Measurements from ENCODE around the gene SLC9B2. TPM values are rescaled to one million over a fixed set of nuclear protein-coding genes. Genes with fewer than 3 reads are reported as not detected.

SLC9B2 gene
- total and polyA plus RNA-seq, 2 experiments from 2014 or later, result 4.4 to 13.0 TPM

DNA sequence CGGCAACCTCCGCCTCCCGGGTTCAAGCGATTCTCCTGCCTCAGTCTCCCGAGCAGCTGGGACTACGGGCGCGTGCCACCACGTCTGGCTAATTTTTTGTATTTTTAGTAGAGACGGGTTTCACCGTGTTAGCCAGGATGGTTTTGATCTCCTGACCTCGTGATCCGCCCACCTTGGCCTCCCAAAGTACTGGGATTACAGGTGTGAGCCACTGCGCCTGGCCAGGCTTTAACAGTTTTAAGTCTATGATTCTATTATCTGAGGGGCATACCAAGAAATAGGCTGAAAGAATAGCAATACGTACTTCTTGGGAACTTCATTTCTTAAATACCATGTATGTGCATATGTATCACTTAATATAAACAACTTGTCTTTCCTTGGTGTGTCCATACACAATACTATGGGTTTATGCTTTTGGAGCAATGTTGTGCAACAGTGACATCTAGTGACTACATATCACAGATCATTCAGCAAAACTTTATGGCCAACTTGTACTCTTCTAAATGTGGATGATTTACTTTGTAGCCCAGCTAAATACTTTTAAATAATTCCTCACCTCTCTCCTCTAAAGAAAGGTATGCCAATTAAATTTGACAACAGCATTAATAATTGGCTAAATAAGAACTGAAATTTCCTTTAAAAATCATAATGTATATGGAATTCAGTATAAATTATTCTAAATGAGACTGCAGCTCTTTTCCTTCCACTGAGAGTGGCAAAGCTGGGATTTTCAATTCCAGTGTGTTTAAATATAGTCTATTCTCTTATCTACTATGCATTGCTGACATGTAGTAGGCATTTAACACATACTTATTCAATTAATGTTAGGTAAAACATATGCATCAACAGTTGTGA lies 67.5 kb downstream of the SLC9B2 start (continued):
- TF ChIP-seq, protein P1, sequence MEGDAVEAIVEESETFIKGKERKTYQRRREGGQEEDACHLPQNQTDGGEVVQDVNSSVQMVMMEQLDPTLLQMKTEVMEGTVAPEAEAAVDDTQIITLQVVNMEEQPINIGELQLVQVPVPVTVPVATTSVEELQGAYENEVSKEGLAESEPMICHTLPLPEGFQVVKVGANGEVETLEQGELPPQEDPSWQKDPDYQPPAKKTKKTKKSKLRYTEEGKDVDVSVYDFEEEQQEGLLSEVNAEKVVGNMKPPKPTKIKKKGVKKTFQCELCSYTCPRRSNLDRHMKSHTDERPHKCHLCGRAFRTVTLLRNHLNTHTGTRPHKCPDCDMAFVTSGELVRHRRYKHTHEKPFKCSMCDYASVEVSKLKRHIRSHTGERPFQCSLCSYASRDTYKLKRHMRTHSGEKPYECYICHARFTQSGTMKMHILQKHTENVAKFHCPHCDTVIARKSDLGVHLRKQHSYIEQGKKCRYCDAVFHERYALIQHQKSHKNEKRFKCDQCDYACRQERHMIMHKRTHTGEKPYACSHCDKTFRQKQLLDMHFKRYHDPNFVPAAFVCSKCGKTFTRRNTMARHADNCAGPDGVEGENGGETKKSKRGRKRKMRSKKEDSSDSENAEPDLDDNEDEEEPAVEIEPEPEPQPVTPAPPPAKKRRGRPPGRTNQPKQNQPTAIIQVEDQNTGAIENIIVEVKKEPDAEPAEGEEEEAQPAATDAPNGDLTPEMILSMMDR (conservative IDR thresholded peaks at IDR 0.05; ENCODE audit: low read depth in 2 of 2), result peak; percentile 90 to 93
- no peak for TF ChIP-seq STAT1 (IDR thresholded peaks at IDR 0.05; ENCODE audit: unreplicated experiment)
- no peak for TF ChIP-seq ZNF331 (CRISPR knock-in tag; IDR thresholded peaks at IDR 0.05; ENCODE audit: low read depth)

DNA sequence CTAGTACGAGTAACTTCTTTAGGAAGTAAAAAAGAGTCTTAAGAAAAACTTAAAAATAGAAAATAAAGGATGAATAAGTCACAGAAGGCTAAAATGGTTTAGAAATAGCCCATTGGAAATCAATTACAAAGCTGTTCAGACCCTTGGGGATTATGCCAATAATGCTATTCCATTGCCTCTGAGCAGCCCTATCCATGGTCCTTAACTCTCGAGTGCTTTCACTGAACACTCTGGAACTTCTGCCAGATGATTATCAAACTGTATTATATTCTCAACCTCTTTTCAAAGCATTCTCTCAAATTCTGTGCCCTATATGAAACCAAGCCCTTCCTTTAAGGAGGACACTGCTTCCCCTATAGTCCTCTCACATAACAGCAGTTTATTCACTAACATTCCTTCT lies 74.0 kb downstream of the SLC9B2 start:
- H3K27me3 Mint-ChIP-seq (ENCODE audit: insufficient read depth, low read depth, poor library complexity), result peaks cover 4% of the 10 kb centered on the region
- Histone ChIP-seq H3K4me2 (no peak overlapping the region), H3K36me3 (ENCODE audit: insufficient read depth) (no peaks in the 10 kb centered on the region), H3F3A (replicated peaks; ENCODE audit: low read depth) (no peaks in the 10 kb centered on the region), H3K27me3 (ENCODE audit: insufficient read depth) (no peaks in the 10 kb centered on the region), H3K9me2 (ENCODE audit: insufficient read depth) (0 out of 2 replicates have a peak, but pooled peaks cover 5% of the 10 kb centered on the region), H4K20me1 (replicated peaks; ENCODE audit: insufficient read depth) (no peaks in the 10 kb centered on the region), H3K4me1 (ENCODE audit: insufficient read depth) (no peaks in the 10 kb centered on the region), H2AFZ (no peak overlapping the region), H3K4me3 (no peak overlapping the region), H3K79me2 (replicated peaks; ENCODE audit: insufficient read depth) (no peaks in the 10 kb centered on the region), H3K27ac (ENCODE audit: low read depth) (no peak overlapping the region)
- no peak overlapping the region for H3K4me3 Mint-ChIP-seq
- no peaks in the 10 kb centered on the region for H3K4me1 Mint-ChIP-seq
- no peak overlapping the region for H3K27ac Mint-ChIP-seq
- no peak for DNase-seq (ENCODE audit: low spot score)
- ATAC-seq, result no peak
- peaks cover 5% of the 10 kb centered on the region; the same call in 1 of the 3 replicates for H3K9me3 Mint-ChIP-seq
- no peak for TF ChIP-seq ZNF331 (CRISPR knock-in tag; IDR thresholded peaks at IDR 0.05; ENCODE audit: low read depth)
- TF ChIP-seq, protein P2, sequence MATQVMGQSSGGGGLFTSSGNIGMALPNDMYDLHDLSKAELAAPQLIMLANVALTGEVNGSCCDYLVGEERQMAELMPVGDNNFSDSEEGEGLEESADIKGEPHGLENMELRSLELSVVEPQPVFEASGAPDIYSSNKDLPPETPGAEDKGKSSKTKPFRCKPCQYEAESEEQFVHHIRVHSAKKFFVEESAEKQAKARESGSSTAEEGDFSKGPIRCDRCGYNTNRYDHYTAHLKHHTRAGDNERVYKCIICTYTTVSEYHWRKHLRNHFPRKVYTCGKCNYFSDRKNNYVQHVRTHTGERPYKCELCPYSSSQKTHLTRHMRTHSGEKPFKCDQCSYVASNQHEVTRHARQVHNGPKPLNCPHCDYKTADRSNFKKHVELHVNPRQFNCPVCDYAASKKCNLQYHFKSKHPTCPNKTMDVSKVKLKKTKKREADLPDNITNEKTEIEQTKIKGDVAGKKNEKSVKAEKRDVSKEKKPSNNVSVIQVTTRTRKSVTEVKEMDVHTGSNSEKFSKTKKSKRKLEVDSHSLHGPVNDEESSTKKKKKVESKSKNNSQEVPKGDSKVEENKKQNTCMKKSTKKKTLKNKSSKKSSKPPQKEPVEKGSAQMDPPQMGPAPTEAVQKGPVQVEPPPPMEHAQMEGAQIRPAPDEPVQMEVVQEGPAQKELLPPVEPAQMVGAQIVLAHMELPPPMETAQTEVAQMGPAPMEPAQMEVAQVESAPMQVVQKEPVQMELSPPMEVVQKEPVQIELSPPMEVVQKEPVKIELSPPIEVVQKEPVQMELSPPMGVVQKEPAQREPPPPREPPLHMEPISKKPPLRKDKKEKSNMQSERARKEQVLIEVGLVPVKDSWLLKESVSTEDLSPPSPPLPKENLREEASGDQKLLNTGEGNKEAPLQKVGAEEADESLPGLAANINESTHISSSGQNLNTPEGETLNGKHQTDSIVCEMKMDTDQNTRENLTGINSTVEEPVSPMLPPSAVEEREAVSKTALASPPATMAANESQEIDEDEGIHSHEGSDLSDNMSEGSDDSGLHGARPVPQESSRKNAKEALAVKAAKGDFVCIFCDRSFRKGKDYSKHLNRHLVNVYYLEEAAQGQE (IDR thresholded peaks at IDR 0.05; ENCODE audit: unreplicated experiment), result peak; percentile 63
- H3K36me3 Mint-ChIP-seq (ENCODE audit: low read depth), result peaks cover 2% of the 10 kb centered on the region; the same call in 1 of the 3 replicates

DNA sequence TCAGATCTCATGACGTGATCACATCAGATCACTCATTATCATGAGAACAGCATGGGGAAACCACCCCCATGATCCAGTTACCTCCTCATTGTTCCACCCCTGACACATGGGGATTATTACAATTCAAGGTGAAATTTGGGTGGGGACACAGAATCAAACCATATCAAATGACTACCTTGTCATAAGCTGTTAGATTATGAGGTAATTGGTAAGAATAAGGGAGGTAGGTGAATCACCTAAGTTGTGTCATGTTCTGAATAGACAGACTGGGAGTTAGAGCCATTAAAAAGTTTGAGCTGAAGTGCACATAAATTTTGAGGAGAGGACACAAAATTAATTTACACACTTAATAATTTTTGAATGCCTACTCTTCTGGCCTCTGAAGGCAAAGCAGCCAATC lies 81.8 kb downstream of the SLC9B2 start:
- no peak for ATAC-seq
- DNase-seq (ENCODE audit: low spot score), result no peak
- Mint-ChIP-seq H3K4me3 (no peak overlapping the region), H3K36me3 (ENCODE audit: low read depth) (peaks cover 12% of the 10 kb centered on the region), H3K27ac (no peak overlapping the region), H3K4me1 (no peaks in the 10 kb centered on the region; the same call in 2 of the 3 replicates), H3K9me3 (peaks cover 21% of the 10 kb centered on the region), H3K27me3 (ENCODE audit: insufficient read depth, low read depth, poor library complexity) (no peaks in the 10 kb centered on the region)
- Histone ChIP-seq H3K4me2 (no peak overlapping the region), H3K36me3 (ENCODE audit: insufficient read depth) (no peaks in the 10 kb centered on the region), H3F3A (replicated peaks; ENCODE audit: low read depth) (no peaks in the 10 kb centered on the region), H3K79me2 (replicated peaks; ENCODE audit: insufficient read depth) (no peaks in the 10 kb centered on the region), H4K20me1 (replicated peaks; ENCODE audit: insufficient read depth) (no peaks in the 10 kb centered on the region), H3K4me1 (ENCODE audit: insufficient read depth) (no peaks in the 10 kb centered on the region), H2AFZ (no peak overlapping the region), H3K27me3 (ENCODE audit: insufficient read depth) (no peaks in the 10 kb centered on the region), H3K9me2 (ENCODE audit: insufficient read depth) (no peaks in the 10 kb centered on the region), H3K4me3 (no peak overlapping the region), H3K27ac (ENCODE audit: low read depth) (no peak overlapping the region)
- no peak for TF ChIP-seq POLR2AphosphoS5 (IDR thresholded peaks at IDR 0.05; ENCODE audit: low read depth)
- no peak for TF ChIP-seq STAT1 (IDR thresholded peaks at IDR 0.05; ENCODE audit: unreplicated experiment)
- TF ChIP-seq, protein P3, sequence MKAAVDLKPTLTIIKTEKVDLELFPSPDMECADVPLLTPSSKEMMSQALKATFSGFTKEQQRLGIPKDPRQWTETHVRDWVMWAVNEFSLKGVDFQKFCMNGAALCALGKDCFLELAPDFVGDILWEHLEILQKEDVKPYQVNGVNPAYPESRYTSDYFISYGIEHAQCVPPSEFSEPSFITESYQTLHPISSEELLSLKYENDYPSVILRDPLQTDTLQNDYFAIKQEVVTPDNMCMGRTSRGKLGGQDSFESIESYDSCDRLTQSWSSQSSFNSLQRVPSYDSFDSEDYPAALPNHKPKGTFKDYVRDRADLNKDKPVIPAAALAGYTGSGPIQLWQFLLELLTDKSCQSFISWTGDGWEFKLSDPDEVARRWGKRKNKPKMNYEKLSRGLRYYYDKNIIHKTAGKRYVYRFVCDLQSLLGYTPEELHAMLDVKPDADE (IDR thresholded peaks at IDR 0.05), result no peak
- TF ChIP-seq CREB1 (CRISPR knock-in tag; IDR thresholded peaks at IDR 0.05; ENCODE audit: low read depth), result no peak
- TF ChIP-seq, protein P2 (IDR thresholded peaks at IDR 0.05; ENCODE audit: unreplicated experiment), result no peak
- TF ChIP-seq EZH2phosphoT487 (IDR thresholded peaks at IDR 0.05; ENCODE audit: unreplicated experiment), result no peak
- no peak for TF ChIP-seq JUNB (IDR thresholded peaks at IDR 0.05; ENCODE audit: unreplicated experiment)
- no peak for TF ChIP-seq ZNF114 (CRISPR knock-in tag; IDR thresholded peaks at IDR 0.05)
- no peak for TF ChIP-seq EZH2 (IDR thresholded peaks at IDR 0.05; ENCODE audit: low read depth, unreplicated experiment)
